UCSD-AML1 (cell line): ENCODE data around the gene BPGM.

ENCODE experiments used
- DNase-seq: peaks from one replicate; lab custom pipeline; 2025; ENCODE audit not compliant: unreplicated experiment; lab: John Stamatoyannopoulos, UW

Gene BPGM

DNA sequence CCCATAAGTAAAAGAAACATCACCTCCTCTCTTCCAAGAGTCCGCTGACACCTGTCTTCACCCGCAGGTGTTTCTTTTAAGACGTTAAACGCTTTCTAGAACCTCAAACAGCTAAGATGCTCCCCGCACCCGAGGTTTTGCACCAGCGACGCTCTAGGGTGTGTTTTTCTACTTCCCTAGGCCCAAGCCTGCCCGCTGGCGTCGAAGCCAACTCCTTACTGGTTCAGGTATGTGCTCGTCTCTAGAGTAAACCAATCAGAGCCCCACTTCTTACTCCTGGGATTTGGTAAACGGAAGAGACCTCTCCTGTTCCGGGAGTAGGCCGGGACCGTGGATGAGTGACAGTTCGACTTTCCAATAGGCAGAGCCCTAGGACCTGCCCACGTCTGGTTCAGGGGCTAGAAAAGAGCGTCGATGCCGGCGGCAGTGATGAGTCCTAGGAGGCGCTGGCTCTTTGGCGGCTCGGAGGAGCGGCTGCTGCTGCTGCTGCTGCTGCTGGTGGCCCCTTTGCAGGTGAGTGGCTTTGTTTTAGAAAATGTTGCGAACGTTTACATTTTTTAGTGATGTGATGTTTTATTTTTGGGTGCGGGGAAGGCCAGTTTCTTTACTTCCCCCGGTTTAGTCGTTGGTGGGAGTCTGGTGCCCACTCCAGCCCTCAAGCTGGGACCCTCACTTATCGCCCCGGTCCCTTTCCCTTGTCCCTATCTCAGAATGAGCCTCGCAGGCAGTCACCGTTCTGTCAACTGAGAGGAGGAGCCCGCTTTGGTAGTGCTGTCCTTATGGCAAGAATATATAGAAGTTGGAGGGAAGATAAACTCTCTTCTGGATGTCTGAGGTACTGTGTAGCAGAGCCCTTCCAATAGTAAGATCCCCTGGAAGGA, at the start of gene BPGM:
BPGM (plus strand) TSS at position 429 of the 881 bp plus-strand sequence. CDS start 14,655 bp downstream, outside the sequence.
- DNase-seq: peak; percentile 89

- DNase-seq: no peak
Measured at GRCh38 chr7:134599371-134599770, 47.3 kb upstream of the BPGM start.

DNA sequence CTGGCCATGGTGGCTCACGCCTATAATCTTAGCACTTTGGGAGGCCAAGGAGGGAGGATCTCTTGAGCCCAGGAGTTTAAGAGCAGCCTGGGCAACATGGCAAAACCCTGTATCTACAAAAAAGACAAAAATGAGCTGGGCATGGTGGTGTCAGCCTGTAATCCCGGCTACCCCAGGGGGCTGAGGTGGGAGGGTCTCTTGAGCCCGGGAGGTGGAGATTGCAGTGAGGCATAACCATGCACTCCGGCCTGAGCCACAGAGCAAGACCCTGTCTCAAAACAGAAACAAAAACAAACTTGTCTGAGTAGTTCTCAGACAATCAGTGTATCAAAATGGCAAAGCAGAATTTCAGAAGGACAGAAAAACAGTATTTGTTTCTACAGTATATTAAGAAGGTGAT, 45.2 kb upstream of the BPGM start:
- DNase-seq: no peak

DNA sequence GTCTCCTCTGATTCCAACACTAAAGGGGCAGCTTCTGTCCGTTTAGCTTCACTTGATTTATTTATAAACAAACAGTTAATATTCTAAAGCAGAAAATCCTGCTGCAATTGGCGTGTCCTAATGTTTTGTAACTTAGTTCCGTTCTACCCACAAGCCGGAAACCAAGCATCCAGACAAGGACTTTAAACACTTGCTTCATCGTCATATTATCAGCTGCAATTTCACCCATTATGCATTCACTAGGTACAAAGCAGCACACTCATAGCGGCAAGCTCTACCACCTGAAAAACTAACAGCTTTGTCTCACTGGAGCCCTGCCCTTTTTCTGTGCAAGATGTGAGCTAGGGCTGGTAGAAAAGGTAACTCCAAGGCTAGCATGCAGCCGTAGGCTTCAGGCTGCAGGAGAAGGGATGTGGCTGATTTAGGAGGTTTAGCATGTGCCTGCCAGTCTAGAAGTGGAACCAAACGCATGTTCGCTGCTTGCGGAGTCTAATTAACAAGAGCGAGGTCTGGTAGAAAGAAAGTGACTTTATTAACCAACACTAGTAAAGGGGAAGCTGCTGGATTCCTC, 43.7 kb upstream of the BPGM start:
- no peak for DNase-seq

DNA sequence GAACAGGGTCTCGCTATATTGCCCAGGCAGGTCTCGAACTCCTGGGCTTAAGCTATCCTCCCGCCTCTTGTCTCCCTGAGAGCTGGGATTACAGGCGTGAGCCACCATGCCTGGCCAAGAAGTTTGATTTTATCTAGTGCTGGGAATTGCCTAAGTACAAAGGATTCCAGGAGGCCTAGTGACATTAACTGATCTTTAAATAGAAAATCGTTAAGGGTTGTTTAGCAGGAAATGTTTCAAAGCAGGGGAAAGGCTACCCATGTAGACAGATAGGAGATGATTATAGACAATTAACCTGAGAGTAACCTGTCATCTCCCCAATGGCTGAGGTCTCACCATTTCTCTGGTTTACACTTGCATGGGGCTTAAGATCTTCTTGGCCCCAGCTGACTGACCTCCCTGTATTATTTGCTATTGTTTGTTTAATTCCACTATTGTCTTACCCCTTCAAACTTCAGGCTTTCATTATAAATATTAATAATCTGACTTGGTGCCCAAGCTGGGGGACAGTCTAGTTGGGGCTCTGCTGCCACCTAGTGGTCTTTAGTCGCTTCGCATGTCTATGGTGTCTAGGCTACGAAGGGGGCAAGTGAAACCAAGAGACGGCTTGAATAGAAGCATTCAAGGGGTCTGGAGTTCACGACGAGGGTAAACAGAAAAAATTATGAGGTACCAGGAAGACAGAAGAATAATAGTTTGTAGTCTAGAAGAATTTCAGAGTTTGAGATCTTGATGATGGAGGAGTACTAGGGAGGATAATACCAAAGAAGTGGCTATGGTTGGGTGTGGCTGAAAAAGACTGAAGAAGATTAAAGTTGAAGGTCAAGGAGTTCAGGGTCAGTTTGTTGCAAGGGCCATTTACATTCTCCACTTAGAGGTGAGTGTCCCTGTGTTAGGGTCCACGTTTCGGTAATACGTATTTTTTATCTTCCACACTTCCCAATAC, 40.4 kb upstream of the BPGM start:
- DNase-seq: peak; percentile 8

GRCh38 chr7:134611611-134612151, 35.0 kb upstream of the BPGM start:
- no peak for DNase-seq

GRCh38 chr7:134612197-134612596, 34.5 kb upstream of the BPGM start:
- no peak for DNase-seq

DNA sequence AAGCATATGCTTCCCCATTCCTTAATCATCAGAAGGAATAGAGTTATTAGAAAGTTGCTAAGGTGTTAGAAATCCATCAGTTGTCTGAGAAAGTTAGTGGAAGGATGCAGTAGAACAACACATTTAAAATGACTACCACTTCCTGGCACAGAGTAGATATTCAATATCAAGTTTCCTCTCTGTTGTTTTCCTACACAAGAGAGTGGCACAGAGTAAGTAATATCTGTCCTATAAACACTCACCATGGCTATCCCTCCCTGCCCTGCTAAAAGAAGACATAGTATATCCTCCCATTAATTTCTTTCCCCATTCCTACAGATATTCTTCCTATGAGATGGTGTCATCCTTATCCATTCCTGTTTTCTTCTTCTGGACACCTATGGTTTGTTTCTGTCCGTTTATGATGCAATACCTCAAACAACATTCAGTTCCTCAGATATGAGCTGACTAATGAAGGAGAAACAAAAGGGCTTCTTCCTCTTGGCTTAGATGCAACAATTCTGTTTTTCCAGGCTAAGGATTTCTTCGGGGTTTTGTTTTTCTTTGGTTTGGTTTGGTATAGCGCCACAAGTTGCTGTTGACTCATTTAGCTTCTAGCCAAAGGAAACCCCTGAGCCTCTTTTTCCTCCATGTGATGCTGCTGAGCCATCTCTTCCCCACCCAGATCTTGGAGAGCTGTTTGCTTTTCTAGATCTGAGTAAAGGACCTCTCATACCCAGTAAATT, 32.9 kb upstream of the BPGM start:
- DNase-seq: no peak

GRCh38 chr7:134616611-134617010, 30.0 kb upstream of the BPGM start:
- no peak for DNase-seq

GRCh38 chr7:134618756-134619530, 27.7 kb upstream of the BPGM start:
- DNase-seq: no peak

DNA sequence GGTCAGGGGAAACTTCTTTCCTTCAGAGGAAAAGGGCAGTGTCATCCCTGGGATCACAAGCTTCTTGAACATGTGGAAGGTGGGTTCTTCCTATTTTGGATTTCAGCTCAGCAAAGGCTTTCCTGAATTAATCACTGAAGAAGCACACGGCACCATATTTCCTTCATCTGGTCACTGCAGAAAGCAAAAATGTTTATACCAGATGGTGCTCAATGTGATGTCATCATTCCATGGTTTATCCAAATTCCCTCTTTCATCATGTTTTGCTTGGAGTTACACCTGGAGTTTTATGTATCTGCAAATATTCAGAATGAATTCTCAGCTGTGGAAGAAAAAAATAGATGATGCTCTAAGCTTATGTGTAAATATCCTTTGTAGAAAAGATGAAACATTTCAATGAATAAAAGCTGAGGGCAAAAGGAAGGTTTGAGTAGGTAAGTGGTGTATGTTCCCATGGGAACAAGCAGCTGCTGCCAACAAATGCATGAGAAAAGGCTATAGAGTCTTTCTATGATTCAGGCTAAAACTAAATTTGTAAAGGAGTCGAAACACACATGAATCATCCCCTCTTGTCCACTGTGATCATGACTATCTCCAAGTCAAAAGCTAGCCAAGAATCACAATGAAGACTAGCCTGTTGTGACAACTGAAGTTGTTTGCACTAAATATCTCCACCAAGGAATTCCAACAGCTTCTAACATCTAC, 26.9 kb upstream of the BPGM start:
- no peak for DNase-seq

DNA sequence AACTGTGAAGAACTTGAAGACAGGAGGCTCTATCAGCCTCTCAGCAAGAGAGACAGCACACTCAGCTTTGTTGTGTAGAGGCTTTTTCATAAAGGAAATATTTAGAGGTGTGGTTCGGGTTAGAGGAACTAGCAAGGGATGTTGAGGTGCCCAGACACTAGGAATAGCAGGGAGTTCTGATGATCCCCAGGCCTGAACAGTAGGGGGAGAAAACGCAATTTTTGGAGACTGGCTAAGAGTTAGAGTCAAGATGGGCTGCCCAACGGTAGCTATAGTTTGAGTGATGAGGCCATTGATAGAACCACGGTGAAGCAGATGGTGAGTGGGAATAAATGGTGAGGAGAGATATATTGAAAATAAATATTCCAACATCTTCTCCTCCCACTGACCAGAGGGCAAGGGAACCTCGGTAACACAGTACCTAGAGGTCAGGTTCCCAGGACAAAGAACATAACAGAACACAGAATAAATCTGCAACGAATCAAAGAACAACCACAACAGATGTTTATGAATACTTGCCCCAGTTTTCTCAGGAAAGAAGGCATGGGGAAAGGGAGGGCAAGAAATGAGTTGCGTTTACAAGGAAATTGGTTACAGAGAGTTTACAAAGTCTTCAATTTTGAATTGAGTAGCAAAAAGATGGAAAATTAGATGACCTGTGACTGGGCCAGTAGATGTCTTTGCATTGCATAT, 24.2 kb upstream of the BPGM start:
- no peak for DNase-seq

GRCh38 chr7:134623193-134623592, 23.5 kb upstream of the BPGM start:
- no peak for DNase-seq

GRCh38 chr7:134625550-134625949, 21.1 kb upstream of the BPGM start:
- no peak for DNase-seq

- no peak for DNase-seq
Measured at GRCh38 chr7:134627109-134627774, 19.4 kb upstream of the BPGM start.

DNA sequence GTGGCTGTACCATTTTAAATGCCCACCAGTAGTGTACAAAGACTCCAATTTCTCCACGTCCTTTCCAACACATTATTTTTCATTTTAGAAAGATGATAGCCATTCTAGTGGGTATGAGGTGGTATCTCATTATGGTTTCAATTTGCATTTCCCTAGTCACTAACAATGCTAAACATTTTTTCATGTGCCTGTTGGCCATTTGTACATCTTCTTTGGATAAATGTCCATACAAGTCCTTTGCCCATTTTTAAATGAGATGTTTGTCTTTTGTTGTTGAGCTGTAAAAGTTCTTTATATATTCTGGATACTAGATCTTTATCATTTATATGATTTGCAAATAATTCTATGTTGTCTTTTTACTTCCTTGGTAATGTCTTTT, 18.9 kb upstream of the BPGM start:
- DNase-seq: no peak

- no peak for DNase-seq
Measured at GRCh38 chr7:134629445-134629844, 17.2 kb upstream of the BPGM start.

DNA sequence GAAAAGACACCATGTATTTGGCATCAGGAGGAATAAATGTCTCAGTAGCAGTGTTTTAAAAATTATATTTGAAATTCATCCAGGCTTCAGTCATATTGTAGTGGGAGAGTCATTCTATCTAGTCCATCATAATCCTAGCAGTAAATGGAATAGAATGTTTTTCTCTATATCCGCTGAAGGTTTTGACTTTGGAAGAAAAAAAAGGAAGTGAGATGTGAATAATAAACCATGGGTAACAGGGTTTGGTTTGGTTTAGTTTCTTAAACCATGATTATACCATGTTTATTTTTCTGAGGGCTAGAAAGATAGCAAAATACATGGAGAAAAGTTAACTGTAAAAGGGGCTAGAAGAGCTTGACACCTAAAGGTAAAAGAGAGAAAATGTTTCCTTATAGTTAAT, 16.4 kb upstream of the BPGM start:
- DNase-seq: no peak
